Measurements from ENCODE around the gene IL3. TPM values are rescaled to one million over a fixed set of nuclear protein-coding genes. Genes with fewer than 3 reads are reported as not detected.

Gene IL3
- total RNA-seq, 3 donors from 2014 or later (not counting 1 experiment from before 2014, with no cell fraction given) = not detected

DNA sequence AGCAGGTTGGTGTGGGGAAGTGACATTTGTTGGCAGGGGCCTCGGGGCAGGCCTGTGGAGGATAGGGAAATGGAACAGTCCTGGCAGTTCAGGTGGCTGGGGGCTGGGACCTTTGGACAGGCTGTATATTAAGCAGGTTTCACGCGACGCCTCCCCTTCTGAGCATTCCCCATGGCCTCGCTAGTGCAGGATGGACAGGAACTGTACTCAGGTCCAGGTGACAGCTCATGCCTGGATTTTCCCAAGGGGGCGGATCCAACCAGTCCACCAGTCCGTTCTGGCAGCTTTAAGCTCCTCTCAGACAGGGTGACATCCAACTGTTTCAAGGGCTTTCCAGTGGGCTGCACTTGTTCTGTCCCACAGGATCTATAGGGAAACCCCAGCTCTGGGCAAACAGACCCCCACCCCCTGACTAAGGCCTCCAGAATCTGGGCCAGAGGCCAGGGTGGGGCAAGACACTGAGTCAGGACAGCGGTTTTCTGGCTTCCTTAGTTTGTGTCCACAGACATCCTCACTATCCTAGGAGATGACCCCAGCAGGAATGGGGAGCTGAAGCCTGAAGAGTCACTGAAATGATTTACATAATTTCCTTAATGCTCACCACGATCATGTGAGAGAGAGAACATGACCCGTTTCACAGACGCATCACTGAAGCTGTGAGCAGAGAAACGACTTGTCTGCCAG, 34.1 kb downstream of the IL3 start:
- DNase-seq (peak; percentile 16 to 26), ATAC-seq (peak in 2 of 3 donors; percentile 28 to 51)
- Histone ChIP-seq H3K4me3 (ENCODE audit: low read length) (no peak overlapping the region), H3K27me3 (ENCODE audit: control insufficient read depth, insufficient read depth, low read length) (no peaks in the 10 kb centered on the region), H3K4me1 (ENCODE audit: control insufficient read depth, insufficient read depth, low read length) (peaks cover 29% of the 10 kb centered on the region), H3K27ac (ENCODE audit: low read length) (no peak overlapping the region), H3K36me3 (ENCODE audit: control insufficient read depth, insufficient read depth, low read length) (no peaks in the 10 kb centered on the region), H3K9me3 (ENCODE audit: control insufficient read depth, insufficient read depth, low read length) (no peaks in the 10 kb centered on the region)
- Mint-ChIP-seq H3K27ac (peak overlapping the region; percentile 78 to 84), H3K36me3 (no peaks in the 10 kb centered on the region), H3K4me1 (peaks cover 45 to 52% of the 10 kb centered on the region in 2 donors), H3K4me3 (no peak overlapping the region), H3K9me3 (no peaks in the 10 kb centered on the region), H3K27me3 (ENCODE audit: low read depth in 2 of 2) (peaks cover 5 to 7% of the 10 kb centered on the region in 2 donors)
- intact Hi-C loops (cut with micrococcal nuclease) = no loop called here
- TF ChIP-seq, protein P1, sequence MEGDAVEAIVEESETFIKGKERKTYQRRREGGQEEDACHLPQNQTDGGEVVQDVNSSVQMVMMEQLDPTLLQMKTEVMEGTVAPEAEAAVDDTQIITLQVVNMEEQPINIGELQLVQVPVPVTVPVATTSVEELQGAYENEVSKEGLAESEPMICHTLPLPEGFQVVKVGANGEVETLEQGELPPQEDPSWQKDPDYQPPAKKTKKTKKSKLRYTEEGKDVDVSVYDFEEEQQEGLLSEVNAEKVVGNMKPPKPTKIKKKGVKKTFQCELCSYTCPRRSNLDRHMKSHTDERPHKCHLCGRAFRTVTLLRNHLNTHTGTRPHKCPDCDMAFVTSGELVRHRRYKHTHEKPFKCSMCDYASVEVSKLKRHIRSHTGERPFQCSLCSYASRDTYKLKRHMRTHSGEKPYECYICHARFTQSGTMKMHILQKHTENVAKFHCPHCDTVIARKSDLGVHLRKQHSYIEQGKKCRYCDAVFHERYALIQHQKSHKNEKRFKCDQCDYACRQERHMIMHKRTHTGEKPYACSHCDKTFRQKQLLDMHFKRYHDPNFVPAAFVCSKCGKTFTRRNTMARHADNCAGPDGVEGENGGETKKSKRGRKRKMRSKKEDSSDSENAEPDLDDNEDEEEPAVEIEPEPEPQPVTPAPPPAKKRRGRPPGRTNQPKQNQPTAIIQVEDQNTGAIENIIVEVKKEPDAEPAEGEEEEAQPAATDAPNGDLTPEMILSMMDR (IDR thresholded peaks at IDR 0.05) = no peak
- WGBS (ENCODE audit: insufficient coverage) = 61% methylated on average over 12 of the region's 12 CpGs

DNA sequence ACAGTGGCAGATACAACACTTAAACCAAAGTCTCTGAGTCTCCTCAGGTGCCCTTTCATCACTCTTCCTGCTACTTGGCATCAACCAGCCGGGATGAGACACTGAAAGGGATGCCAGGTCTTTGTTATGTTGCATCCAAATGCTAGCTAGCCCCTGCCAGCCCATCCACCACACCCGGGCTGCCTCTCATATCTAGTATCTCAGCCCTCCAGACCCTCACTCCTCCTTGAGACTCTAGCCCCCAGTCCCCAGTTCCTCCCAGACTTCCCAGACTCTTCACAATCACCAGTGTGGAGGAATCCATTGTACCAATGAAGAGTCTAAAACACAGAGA, 34.6 kb downstream of the IL3 start:
- Mint-ChIP-seq H3K27me3 (ENCODE audit: low read depth in 2 of 2) (peaks cover 5 to 7% of the 10 kb centered on the region in 2 donors), H3K4me3 (peak overlapping the region; percentile 19), H3K27ac (peak overlapping the region; percentile 78 to 84), H3K36me3 (no peaks in the 10 kb centered on the region), H3K4me1 (peaks cover 49 to 57% of the 10 kb centered on the region in 2 donors), H3K9me3 (no peaks in the 10 kb centered on the region)
- Histone ChIP-seq H3K27ac (ENCODE audit: low read length) (no peak overlapping the region), H3K36me3 (ENCODE audit: control insufficient read depth, insufficient read depth, low read length) (no peaks in the 10 kb centered on the region), H3K4me3 (ENCODE audit: low read length) (no peak overlapping the region), H3K4me1 (ENCODE audit: control insufficient read depth, insufficient read depth, low read length) (peaks cover 33% of the 10 kb centered on the region), H3K9me3 (ENCODE audit: control insufficient read depth, insufficient read depth, low read length) (no peaks in the 10 kb centered on the region), H3K27me3 (ENCODE audit: control insufficient read depth, insufficient read depth, low read length) (no peaks in the 10 kb centered on the region)
- 73% methylated on average over 2 of the region's 2 CpGs for WGBS (ENCODE audit: insufficient coverage)
- peak in 1 of 3 donors; percentile 25 for ATAC-seq
- DNase-seq = no peak
- TF ChIP-seq, protein P1 (IDR thresholded peaks at IDR 0.05) = no peak
- intact Hi-C loops (cut with micrococcal nuclease) = no loop called here

DNA sequence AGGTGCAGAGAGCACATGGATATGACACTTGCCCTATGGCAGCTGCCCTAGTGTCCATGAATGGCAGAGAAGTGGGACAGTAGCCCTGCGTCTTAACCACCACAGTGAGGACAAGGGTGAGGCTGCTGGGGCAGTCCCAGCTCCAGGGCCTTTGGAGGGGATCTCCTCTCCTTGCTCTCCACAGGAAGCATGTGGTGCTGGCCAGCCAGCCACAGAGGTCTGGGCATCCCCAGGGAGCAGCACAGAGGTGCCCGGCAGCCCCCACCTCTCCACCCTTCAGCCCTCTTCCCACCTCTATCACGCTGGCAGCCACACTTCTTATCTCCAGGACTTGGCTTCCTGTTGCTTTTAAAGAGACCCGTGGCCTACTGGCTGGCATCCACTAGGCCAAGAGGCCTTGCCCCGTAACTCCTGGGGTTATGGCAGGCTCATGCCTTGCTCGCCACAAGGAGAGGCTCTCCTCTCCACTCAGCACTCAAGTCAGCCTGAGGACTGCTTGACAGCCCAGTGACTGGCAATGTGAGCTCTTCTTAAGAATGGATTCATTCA, 35.0 kb downstream of the IL3 start:
- intact Hi-C loops (cut with micrococcal nuclease) = no loop called here
- no peaks in the 10 kb centered on the region for H3K9me3 ChIP-seq (ENCODE audit: control insufficient read depth, insufficient read depth, low read length)
- TF ChIP-seq, protein P1 (IDR thresholded peaks at IDR 0.05) = no peak
- Mint-ChIP-seq H3K36me3 (no peaks in the 10 kb centered on the region), H3K4me1 (peaks cover 49 to 59% of the 10 kb centered on the region in 2 donors), H3K4me3 (peak overlapping the region; percentile 26), H3K9me3 (no peaks in the 10 kb centered on the region), H3K27me3 (ENCODE audit: low read depth in 2 of 2) (peaks cover 5 to 7% of the 10 kb centered on the region in 2 donors), H3K27ac (peak overlapping the region; percentile 78 to 84)
- no peak overlapping the region for H3K4me3 ChIP-seq (ENCODE audit: low read length)
- no peaks in the 10 kb centered on the region for H3K27me3 ChIP-seq (ENCODE audit: control insufficient read depth, insufficient read depth, low read length)
- peak; percentile 31 to 34 for DNase-seq
- peak; percentile 11 to 56 (median 48) for ATAC-seq
- WGBS (ENCODE audit: insufficient coverage) = 42% methylated on average over 6 of the region's 6 CpGs
- H3K4me1 ChIP-seq (ENCODE audit: control insufficient read depth, insufficient read depth, low read length) = peaks cover 37% of the 10 kb centered on the region
- H3K27ac ChIP-seq (ENCODE audit: low read length) = no peak overlapping the region
- no peaks in the 10 kb centered on the region for H3K36me3 ChIP-seq (ENCODE audit: control insufficient read depth, insufficient read depth, low read length)
